Mesothelial cell of epicardium (in vitro differentiated cells): ENCODE measurements around the gene TMEM44. TPM values are rescaled to one million over a fixed set of nuclear protein-coding genes. Genes with fewer than 3 reads are reported as not detected.
A peak's percentile ranks its signal among the peaks of the same experiment; 100 is the strongest.

Source experiments
- DNase-seq, 2 experiments: peaks; one replicate each; pipeline ENCODE4 v3.0.0; 2021; ENCODE audit warnings: low spot score in 2 of 2; ENCODE audit not compliant: unreplicated experiment in 2 of 2
- H3K27ac Mint-ChIP-seq: 2 replicates; pipeline ENCODE4 v1.8.0; 2021; ENCODE audit warnings: mixed read lengths
- H3K27me3 Mint-ChIP-seq: 2 replicates; pipeline ENCODE4 v1.8.0; 2021; ENCODE audit warnings: low read depth, mixed read lengths
- H3K36me3 Mint-ChIP-seq: 2 replicates; pipeline ENCODE4 v1.8.0; 2021; ENCODE audit warnings: mixed read lengths
- H3K4me1 Mint-ChIP-seq: 2 replicates; pipeline ENCODE4 v1.8.0; 2021; ENCODE audit warnings: mixed read lengths
- H3K4me3 Mint-ChIP-seq: 2 replicates; pipeline ENCODE4 v1.8.0; 2021; ENCODE audit warnings: mild to moderate bottlenecking, moderate library complexity, mixed read lengths
- H3K9me3 Mint-ChIP-seq: 2 replicates; pipeline ENCODE4 v1.8.0; 2021; ENCODE audit warnings: mixed read lengths
- total RNA-seq: library from RNA; stranded (reverse); gene quantifications from 3 replicates; pipeline ENCODE4 v1.2.1, GENCODE V29; 2021
- TF ChIP-seq, protein P1 (sequence below): fragments of 200-600 bp; sonication (generic); IDR thresholded peaks from one replicate; pipeline ENCODE4 v1.5.0; 2021; ENCODE audit warnings: antibody characterized with exemption; ENCODE audit not compliant: unreplicated experiment

TMEM44 gene
- total RNA-seq, 1 donor from 2014 or later: 27.9 TPM

GRCh38 chr3:194675680-194676079 is 42.5 kb upstream of the TMEM44 start:
- peaks cover 10% of the 10 kb centered on the region for H3K4me1 Mint-ChIP-seq
- DNase-seq: no peak
- no peak overlapping the region for H3K27ac Mint-ChIP-seq
- H3K9me3 Mint-ChIP-seq: no peaks in the 10 kb centered on the region
- TF ChIP-seq, protein P1, sequence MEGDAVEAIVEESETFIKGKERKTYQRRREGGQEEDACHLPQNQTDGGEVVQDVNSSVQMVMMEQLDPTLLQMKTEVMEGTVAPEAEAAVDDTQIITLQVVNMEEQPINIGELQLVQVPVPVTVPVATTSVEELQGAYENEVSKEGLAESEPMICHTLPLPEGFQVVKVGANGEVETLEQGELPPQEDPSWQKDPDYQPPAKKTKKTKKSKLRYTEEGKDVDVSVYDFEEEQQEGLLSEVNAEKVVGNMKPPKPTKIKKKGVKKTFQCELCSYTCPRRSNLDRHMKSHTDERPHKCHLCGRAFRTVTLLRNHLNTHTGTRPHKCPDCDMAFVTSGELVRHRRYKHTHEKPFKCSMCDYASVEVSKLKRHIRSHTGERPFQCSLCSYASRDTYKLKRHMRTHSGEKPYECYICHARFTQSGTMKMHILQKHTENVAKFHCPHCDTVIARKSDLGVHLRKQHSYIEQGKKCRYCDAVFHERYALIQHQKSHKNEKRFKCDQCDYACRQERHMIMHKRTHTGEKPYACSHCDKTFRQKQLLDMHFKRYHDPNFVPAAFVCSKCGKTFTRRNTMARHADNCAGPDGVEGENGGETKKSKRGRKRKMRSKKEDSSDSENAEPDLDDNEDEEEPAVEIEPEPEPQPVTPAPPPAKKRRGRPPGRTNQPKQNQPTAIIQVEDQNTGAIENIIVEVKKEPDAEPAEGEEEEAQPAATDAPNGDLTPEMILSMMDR: no peak
- H3K4me3 Mint-ChIP-seq: no peak overlapping the region
- no peaks in the 10 kb centered on the region for H3K36me3 Mint-ChIP-seq
- H3K27me3 Mint-ChIP-seq: peaks cover 36% of the 10 kb centered on the region

- TF ChIP-seq, protein P1: no peak
- Mint-ChIP-seq H3K4me3 (no peak overlapping the region), H3K27ac (no peak overlapping the region), H3K27me3 (peaks cover 36% of the 10 kb centered on the region), H3K9me3 (no peaks in the 10 kb centered on the region), H3K4me1 (peaks cover 13% of the 10 kb centered on the region), H3K36me3 (no peaks in the 10 kb centered on the region)
- no peak for DNase-seq
Measured at GRCh38 chr3:194675081-194675640, 41.9 kb upstream of the TMEM44 start.

- Mint-ChIP-seq H3K27me3 (peaks cover 36% of the 10 kb centered on the region), H3K27ac (peak overlapping the region; percentile 19), H3K4me1 (peaks cover 13% of the 10 kb centered on the region), H3K9me3 (no peaks in the 10 kb centered on the region), H3K4me3 (peak overlapping the region; percentile 16), H3K36me3 (peaks cover 4% of the 10 kb centered on the region)
- TF ChIP-seq, protein P1: no peak
- DNase-seq: no peak
Measured at GRCh38 chr3:194673761-194674160, 40.5 kb upstream of the TMEM44 start.

- H3K27me3 Mint-ChIP-seq: peaks cover 36% of the 10 kb centered on the region
- TF ChIP-seq, protein P1: no peak
- peaks cover 13% of the 10 kb centered on the region for H3K4me1 Mint-ChIP-seq
- no peaks in the 10 kb centered on the region for H3K9me3 Mint-ChIP-seq
- H3K4me3 Mint-ChIP-seq: peak overlapping the region; percentile 98
- peaks cover 9% of the 10 kb centered on the region for H3K36me3 Mint-ChIP-seq
- H3K27ac Mint-ChIP-seq: peak overlapping the region; percentile 99
- DNase-seq: no peak
Measured at GRCh38 chr3:194672876-194673275, 39.7 kb upstream of the TMEM44 start.

DNA sequence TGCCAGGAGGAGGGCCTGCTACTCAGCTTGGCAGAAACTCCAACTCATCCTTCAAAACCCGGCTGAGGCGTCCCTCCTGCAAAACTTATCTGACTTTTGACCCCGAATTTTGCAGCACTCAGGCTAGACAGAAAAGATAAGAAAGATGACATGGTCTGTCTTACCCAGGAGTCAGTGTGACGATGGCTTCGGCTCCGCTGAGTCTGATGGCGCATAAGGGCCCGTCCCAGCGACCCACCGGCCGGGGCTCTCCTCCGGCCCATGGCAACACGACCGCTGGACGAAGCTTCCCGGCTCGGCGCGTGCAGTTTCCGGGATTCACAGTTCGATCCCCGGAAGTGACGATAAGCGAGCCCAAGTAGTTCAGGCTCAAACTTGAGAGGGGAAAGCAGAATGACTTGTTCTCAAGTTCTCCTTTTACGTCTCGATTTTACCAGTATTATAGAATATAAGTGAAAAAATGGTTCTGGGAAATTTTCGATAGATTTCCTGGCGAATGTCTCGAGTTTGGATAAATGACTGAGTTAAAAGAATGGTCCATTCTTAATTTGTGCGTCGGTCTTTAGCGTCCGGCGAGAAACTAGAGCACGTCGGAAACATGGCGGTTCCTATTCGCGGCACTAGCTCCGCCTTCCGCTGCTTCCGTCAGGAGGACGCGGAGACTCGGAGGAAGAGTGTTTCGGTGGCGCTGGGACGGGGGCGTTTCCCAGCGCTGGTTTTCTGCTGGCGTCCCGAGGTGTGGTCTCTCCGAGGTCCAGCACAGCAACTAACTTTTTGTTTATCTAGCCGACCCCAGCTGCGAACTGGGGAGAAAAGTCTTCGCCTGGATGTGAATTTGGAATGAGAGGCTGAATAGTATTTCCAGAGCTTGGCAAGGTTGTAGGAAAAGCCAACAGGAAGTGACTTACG is 38.9 kb upstream of the TMEM44 start, which contains the start of gene LSG1:
LSG1 (minus strand) TSS at position 292 of the 909 bp plus-strand sequence; CDS start at position 263, 29 bp downstream.
- H3K9me3 Mint-ChIP-seq: no peaks in the 10 kb centered on the region

More for the DNA sequence above, 38.9 kb upstream of the TMEM44 start, which contains the start of gene LSG1:
- Mint-ChIP-seq H3K36me3 (peaks cover 9% of the 10 kb centered on the region), H3K27ac (peak within 1 kb of the TSS; percentile 99), H3K4me1 (peaks cover 13% of the 10 kb centered on the region), H3K27me3 (peaks cover 34% of the 10 kb centered on the region), H3K4me3 (peak within 1 kb of the TSS; percentile 98)
- TF ChIP-seq, protein P1: no peak
- DNase-seq: peak; percentile 72 to 86
